ENCODE measurements around the gene TIMP2.
"Not testable (repeated sequence)": the region's sequence is repeated elsewhere in the genome, so short reads cannot be mapped to it uniquely, and the experiment has no call there.

TIMP2 gene

GRCh38 chr17:78892062-78892456 is 33.1 kb downstream of the TIMP2 start:
- in situ Hi-C loops (cut with HindIII; ENCODE audit: low sequenced_read_pairs): no loop called here

GRCh38 chr17:78891406-78892061 is 33.7 kb downstream of the TIMP2 start:
- in situ Hi-C loops (cut with HindIII; ENCODE audit: low sequenced_read_pairs): no loop called here

- in situ Hi-C loops (cut with HindIII; ENCODE audit: low sequenced_read_pairs): no loop called here
These were observed 34.7 kb downstream of the TIMP2 start for GRCh38 chr17:78890498-78890897.

GRCh38 chr17:78890096-78890495 is 35.1 kb downstream of the TIMP2 start:
- in situ Hi-C loops (cut with HindIII; ENCODE audit: low sequenced_read_pairs): not testable (repeated sequence)

- in situ Hi-C loops (cut with HindIII; ENCODE audit: low sequenced_read_pairs): no loop called here
These were observed 35.7 kb downstream of the TIMP2 start for GRCh38 chr17:78889531-78889930.

GRCh38 chr17:78888941-78889518 is 36.2 kb downstream of the TIMP2 start:
- in situ Hi-C loops (cut with HindIII; ENCODE audit: low sequenced_read_pairs): no loop called here

- in situ Hi-C loops (cut with HindIII; ENCODE audit: low sequenced_read_pairs): no loop called here
These were observed 38.2 kb downstream of the TIMP2 start for GRCh38 chr17:78886954-78887353.

GRCh38 chr17:78885956-78886355 is 39.2 kb downstream of the TIMP2 start:
- in situ Hi-C loops (cut with HindIII; ENCODE audit: low sequenced_read_pairs): no loop called here

GRCh38 chr17:78884876-78885667 is 40.1 kb downstream of the TIMP2 start:
- in situ Hi-C loops (cut with HindIII; ENCODE audit: low sequenced_read_pairs): no loop called here

- in situ Hi-C loops (cut with HindIII; ENCODE audit: low sequenced_read_pairs): no loop called here
These were observed 40.9 kb downstream of the TIMP2 start for GRCh38 chr17:78884148-78884825.

- in situ Hi-C loops (cut with HindIII; ENCODE audit: low sequenced_read_pairs): no loop called here
These were observed 41.6 kb downstream of the TIMP2 start for GRCh38 chr17:78883533-78884131.

GRCh38 chr17:78883089-78883532 is 42.1 kb downstream of the TIMP2 start:
- in situ Hi-C loops (cut with HindIII; ENCODE audit: low sequenced_read_pairs): no loop called here

GRCh38 chr17:78882540-78883088 is 42.6 kb downstream of the TIMP2 start:
- in situ Hi-C loops (cut with HindIII; ENCODE audit: low sequenced_read_pairs): no loop called here

GRCh38 chr17:78879635-78880186 is 45.5 kb downstream of the TIMP2 start:
- in situ Hi-C loops (cut with HindIII; ENCODE audit: low sequenced_read_pairs): no loop called here

- in situ Hi-C loops (cut with HindIII; ENCODE audit: low sequenced_read_pairs): no loop called here
These were observed 46.2 kb downstream of the TIMP2 start for GRCh38 chr17:78878871-78879527.

- in situ Hi-C loops (cut with HindIII; ENCODE audit: low sequenced_read_pairs): no loop called here
These were observed 46.9 kb downstream of the TIMP2 start for GRCh38 chr17:78878261-78878660.

GRCh38 chr17:78876954-78877517 is 48.2 kb downstream of the TIMP2 start:
- in situ Hi-C loops (cut with HindIII; ENCODE audit: low sequenced_read_pairs): not testable (repeated sequence)

GRCh38 chr17:78876094-78876597 is 49.0 kb downstream of the TIMP2 start:
- in situ Hi-C loops (cut with HindIII; ENCODE audit: low sequenced_read_pairs): no loop called here

GRCh38 chr17:78875363-78876093 is 49.7 kb downstream of the TIMP2 start:
- in situ Hi-C loops (cut with HindIII; ENCODE audit: low sequenced_read_pairs): no loop called here
